Posterior vena cava (tissue), 2 donors: ENCODE measurements around the gene IL18BP. TPM values are rescaled to one million over a fixed set of nuclear protein-coding genes. Genes with fewer than 3 reads are reported as not detected.
A peak's percentile ranks its signal among the peaks of the same experiment; 100 is the strongest.

Experiments used
- DNase-seq: peaks from one replicate; pipeline ENCODE4 v3.0.0-alpha.2; 2020; ENCODE audit warnings: low spot score
- intact Hi-C, 2 donors: fragments of 100-400 bp; cut with DNase I; formaldehyde crosslinking; loops; one replicate each; pipeline versions ENCODE4 v1.14.1 to v1.14.2; 2022 to 2023
- total RNA-seq, 2 donors: library from RNA; stranded (reverse); fragmentation: NEBNext Ultra II Directional; extraction: Animal tissue kit (Norgen Biotek cat#: 25700); gene quantifications; one replicate each; pipeline ENCODE4 v1.2.1, GENCODE V29; 2021
- donor health status: DM: yes; HTN: yes; CAD: no.
- donor health status: DM: yes; HTN: yes; CAD: no.

The IL18BP gene
- total RNA-seq, 2 donors from 2014 or later, result 11.3 to 13.0 TPM

DNA sequence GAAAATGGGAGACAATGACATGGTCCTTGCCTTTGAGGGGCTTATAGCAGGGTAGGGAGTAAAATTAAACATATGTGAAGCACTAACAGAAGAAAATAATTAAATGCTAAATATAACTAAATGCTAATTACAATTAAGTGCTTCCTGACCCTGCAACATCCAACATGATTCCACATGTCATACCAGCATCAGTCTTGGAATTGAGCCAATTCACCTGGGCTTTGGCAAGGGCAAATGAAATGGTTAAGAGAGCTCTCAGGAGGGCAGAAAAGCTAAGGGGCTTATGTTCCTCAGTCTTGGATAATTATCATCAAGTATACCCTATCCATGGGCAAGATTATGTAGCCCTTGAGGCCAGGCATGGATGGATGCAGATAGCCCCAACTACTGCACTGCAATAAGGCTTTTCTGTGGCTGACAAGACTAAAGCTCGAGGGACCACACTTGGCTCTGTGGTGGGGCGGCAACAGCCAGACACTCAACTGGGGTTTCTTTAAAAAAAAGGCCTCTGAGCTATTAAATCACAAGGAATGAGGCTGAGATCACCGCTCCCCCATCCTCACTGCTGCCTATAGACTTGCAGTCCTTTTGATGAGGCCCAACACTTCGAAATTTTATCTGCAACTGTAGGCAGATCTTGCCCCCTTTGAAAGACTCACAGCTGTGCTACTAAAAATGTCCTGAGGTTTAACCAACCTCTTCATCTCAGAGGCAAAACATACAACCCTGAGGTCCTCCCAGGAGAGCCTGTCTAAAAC, 39.0 kb downstream of the IL18BP start:
- intact Hi-C loops, result loop anchor here in 1 of 2 donors (5.0 kb wide), 1 partner anchor 45 kb away; the partner anchor contains the start of genes LRRC51 and NUMA1
- no peak for DNase-seq

- peak; percentile 84 for DNase-seq
- intact Hi-C loops, result loop anchor here in 1 of 2 donors (5.0 kb wide), 1 partner anchor 44 kb away; the partner anchor contains the start of genes LRRC51 and NUMA1
Measured at GRCh38 chr11:72038491-72038890, 39.8 kb downstream of the IL18BP start.

DNA sequence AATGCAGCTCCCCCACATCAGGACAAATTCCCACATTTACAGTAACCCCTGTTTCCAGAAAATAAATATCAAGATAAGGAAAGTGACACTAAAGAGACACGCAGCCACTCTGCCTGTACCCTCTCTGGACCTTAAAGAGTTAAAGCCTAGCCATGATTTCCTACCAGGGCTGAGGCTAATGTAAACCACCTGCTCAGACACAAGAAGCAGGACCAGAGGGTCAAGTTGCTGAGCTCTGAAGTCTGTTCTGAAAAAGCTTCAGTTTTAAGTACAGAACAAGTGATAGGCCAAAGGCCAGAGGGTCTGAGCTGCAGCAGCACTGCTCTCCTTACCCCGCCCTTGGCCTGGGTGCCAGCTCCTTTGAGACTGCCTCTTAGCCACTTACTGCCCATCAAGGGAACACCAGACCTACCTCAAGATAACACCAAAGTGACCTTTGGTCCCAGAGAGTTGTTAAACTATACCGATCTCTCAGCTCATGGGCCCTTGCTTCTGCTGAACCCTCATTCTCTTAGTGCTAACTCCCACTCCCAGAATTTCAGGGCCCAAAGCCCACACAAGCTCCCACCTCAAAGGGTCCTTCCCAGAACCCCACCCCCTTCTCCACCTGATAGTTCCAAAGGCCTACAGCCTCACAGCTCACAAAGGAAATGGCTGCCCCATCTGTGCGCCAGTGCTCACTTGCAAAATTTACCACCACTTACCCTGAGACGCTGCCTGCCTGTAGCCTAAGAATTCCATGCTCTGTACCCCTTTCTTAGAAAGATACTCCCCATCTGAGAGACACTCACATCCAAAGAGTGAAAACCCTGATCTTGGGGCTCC, 40.5 kb downstream of the IL18BP start:
- DNase-seq, result no peak
- intact Hi-C loops, result loop anchor here in 1 of 2 donors (5.0 kb wide), 1 partner anchor 43 kb away; the partner anchor contains the start of genes LRRC51 and NUMA1

DNA sequence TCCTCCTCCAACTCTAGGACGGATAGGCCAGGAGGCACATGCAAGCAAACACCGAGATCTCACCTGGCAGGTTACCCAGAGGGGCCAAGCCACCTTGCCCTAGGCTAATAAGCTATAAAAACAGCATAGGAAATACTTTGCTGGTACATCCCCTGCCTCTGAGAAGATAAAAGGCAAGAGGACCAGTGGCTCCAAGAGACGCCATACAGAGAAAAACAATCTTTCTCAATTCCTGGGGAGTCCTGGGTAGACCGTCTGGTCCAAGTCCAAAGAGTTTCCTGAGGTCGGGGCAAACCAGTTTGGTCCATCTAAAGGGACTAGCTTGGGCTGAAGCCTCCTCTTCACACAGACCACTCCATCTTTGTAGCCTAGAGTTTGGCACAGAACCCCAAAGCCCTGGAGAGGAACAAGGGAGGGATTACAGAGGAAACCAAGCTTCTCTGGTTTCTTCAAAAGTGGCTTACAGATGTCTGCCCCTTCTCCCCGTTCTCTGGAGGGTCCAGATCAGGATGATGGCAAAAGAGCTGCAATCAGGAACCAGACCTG, 41.2 kb downstream of the IL18BP start:
- DNase-seq, result no peak
- intact Hi-C loops, result loop anchor here in 1 of 2 donors (5.0 kb wide), 1 partner anchor 42 kb away; the partner anchor contains the start of genes LRRC51 and NUMA1

DNA sequence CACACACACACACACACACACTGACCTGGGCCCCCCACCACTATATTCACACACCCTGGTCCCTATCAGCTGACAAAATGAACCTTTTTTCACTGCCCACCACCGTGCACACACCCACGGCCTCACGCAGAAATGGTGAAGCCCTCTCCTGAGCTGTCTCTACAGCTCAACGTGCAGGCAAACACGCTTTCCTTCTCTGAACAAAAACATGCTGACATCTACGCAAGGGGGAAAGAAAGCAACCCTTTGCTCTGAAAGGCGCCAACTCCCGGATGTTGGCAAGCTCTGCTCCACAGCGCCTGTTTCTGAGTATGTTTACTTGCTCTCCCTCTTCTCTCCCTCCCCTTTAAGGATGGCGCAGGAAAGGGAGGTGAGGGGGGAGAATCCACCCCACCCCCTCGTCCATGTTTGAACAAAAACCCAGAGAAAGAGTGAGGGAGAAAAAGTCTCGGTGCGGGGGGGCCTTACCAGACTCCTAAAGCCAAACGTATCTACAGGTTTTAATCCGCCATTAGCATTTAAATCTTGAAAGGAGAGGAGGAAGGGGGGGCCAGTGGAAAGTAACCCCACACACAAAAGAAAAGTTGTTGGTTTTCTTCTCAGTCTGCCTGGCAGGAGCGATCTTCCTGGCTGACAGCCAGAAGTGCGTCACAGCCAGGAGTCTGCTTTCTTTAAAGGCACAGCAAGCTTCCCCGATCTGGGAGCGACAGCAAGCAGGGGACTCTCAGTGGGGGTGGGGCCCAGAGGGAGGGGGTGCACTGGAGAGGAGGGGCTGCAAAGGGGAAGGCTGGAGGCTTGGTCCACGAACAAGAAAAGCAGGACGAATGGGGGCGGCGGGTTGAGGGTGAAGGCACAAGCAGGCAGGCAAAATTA, 42.0 kb downstream of the IL18BP start:
- peak; percentile 98 for DNase-seq
- intact Hi-C loops, result no loop called here

- intact Hi-C loops, result no loop called here
- peak; percentile 88 for DNase-seq
Measured at GRCh38 chr11:72041364-72042063, 42.8 kb downstream of the IL18BP start.

GRCh38 chr11:72042064-72042745, 43.5 kb downstream of the IL18BP start:
- intact Hi-C loops, result no loop called here
- no peak for DNase-seq

DNA sequence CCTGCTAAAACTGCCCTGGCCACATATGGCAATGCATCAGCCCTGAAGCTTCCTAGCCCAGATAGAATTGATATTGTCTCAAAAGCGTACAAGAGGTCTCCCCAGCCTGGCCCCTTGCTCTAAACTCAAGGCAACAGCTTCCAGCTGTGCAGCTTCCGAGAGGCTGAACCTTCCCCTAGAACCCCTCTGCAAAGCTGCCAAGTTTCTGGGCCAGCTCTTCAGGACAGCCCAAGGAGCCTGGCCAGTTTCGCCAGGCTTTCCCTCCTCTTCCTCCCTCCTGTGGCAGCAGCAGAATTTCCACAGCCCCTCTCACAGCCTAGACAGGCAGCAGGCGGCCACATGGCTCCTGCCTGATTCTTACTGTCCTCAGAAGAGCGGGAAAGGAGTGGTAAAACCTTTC, 47.1 kb downstream of the IL18BP start:
- no peak for DNase-seq
- intact Hi-C loops, result no loop called here

DNA sequence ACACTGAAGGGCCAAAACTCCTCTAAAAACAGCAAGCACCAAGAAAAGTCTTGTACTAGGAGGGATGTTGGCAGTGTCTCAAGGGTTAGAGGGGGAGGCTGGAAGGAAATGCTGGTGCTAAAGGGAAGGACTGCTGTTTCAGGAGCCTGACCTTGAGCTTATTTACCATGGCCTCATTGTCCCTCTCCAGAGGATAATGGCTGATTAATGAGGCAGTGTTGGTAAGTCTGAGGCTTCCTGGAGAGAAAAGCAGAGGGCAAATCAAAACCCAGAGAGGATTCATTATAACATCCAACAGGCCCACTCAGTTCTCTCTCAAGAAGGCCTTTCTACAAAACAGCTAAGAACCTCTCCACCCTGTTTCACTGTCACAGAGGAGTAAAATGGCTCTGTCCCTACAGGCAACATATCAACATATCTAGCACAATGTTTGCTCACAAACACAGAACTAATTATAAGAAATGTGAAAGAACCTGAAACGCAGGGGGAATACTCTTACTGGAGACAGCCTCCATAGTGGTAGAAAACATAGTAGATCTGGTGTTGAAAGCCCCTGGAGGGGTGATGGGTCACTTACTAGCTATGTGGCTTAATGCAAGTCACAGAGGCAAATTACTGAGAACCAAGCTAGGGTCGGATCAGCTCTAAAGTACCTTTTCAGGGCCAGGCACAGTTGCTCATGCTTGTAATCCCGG, 50.2 kb downstream of the IL18BP start:
- DNase-seq, result no peak

More for the DNA sequence above, 50.2 kb downstream of the IL18BP start:
- intact Hi-C loops, result no loop called here

Other genes with a start within 250 kb of the IL18BP start
- gene DEFB108B, start 165.7 kb upstream of the IL18BP start, total RNA-seq, result not detected
- not detected for gene DEFB131B, start 120.5 kb upstream of the IL18BP start, total RNA-seq
- gene XNDC1N, start 70.3 kb upstream of the IL18BP start, total RNA-seq, result 1 to 10 TPM; 4.0 to 4.6 TPM
- gene RNF121, start 69.9 kb upstream of the IL18BP start, total RNA-seq, result 10 to 100 TPM; 27.4 to 29.0 TPM
- 100 to 1,000 TPM; 129 to 143 TPM for gene NUMA1, start 81.6 kb downstream of the IL18BP start, total RNA-seq
- 1 to 10 TPM; 6.0 to 6.9 TPM for gene LRRC51, start 81.9 kb downstream of the IL18BP start, total RNA-seq
- gene LAMTOR1, start 104.4 kb downstream of the IL18BP start, total RNA-seq, result 10 to 100 TPM; 63.3 to 73.7 TPM
- gene TOMT, start 107.0 kb downstream of the IL18BP start, total RNA-seq, result not detected
- 10 to 100 TPM; 34.6 to 35.8 TPM for gene ANAPC15, start 113.8 kb downstream of the IL18BP start, total RNA-seq
- gene FOLR3, start 136.8 kb downstream of the IL18BP start, total RNA-seq, result 1 to 10 TPM in 1 of 2 donors, under 1 TPM in 1; 0.74 to 3.6 TPM
- gene FOLR1, start 193.2 kb downstream of the IL18BP start, total RNA-seq, result not detected
- gene FOLR2, start 217.9 kb downstream of the IL18BP start, total RNA-seq, result 10 to 100 TPM; 16.2 to 66.4 TPM
- gene INPPL1, start 225.9 kb downstream of the IL18BP start, total RNA-seq, result 100 to 1,000 TPM; 108 to 110 TPM
- gene PHOX2A, start 245.3 kb downstream of the IL18BP start, total RNA-seq, result not detected